ENCODE measurements around the gene TSTD1.

GRCh38 chr1:161082483-161082882 lies 43.7 kb upstream of the TSTD1 start:
- no peak for TF ChIP-seq REST (IDR thresholded peaks at IDR 0.05; ENCODE audit: insufficient read depth in 1 of 2, low read depth in 2 of 2, low read length in 1 of 2)
- TF ChIP-seq CTCF (IDR thresholded peaks at IDR 0.05): no peak
- no peak for TF ChIP-seq POLR2AphosphoS5 (IDR thresholded peaks at IDR 0.05; ENCODE audit: low read depth, low read length)
- no peak for TF ChIP-seq SIN3A (IDR thresholded peaks at IDR 0.05; ENCODE audit: borderline replicate concordance, insufficient read depth, low read depth, low read length)
